ENCODE data around the gene SHROOM3. TPM values are rescaled to one million over a fixed set of nuclear protein-coding genes. Genes with fewer than 3 reads are reported as not detected.

The SHROOM3 gene
- total RNA-seq, 2 experiments from 2014 or later = not detected

- ChIA-PET CTCF (no interaction called here), POLR2A (no interaction called here)
- intact Hi-C loops (cut with DNase I, micrococcal nuclease) = loop anchor here (5.0 kb wide), 2 partner anchors 534 to 844 kb away; no protein-coding TSS in a partner anchor
- no peaks in the 10 kb centered on the region for H3K4me1 ChIP-seq (ENCODE audit: insufficient read depth, low read length)
- no peak overlapping the region for H3K4me3 ChIP-seq (ENCODE audit: low read length)
- H3K27ac Mint-ChIP-seq = no peak overlapping the region
- no peak overlapping the region for H3K4me3 Mint-ChIP-seq
- DNase-seq = no peak
- H3K9me3 Mint-ChIP-seq = peaks cover 1% of the 10 kb centered on the region
- TF ChIP-seq CTCF (IDR thresholded peaks at IDR 0.05) = no peak
- H3K27me3 Mint-ChIP-seq = peaks cover 8% of the 10 kb centered on the region
- H3K9me3 ChIP-seq (ENCODE audit: control insufficient read depth in 1 of 2, insufficient read depth in 1 of 2, low read length in 2 of 2) = no peaks in the 10 kb centered on the region
- peaks cover 0 to 3% of the 10 kb centered on the region in 2 experiments for H3K27me3 ChIP-seq (ENCODE audit: control insufficient read depth in 1 of 2, insufficient read depth in 2 of 2, low read length in 2 of 2)
- no peak for ATAC-seq (ENCODE audit: poor library complexity)
- no peak overlapping the region for H3K27ac ChIP-seq (ENCODE audit: low read depth in 1 of 2, low read length in 2 of 2)
- H3K36me3 ChIP-seq (ENCODE audit: insufficient read depth, low read length) = no peaks in the 10 kb centered on the region
- no peaks in the 10 kb centered on the region for H3K4me1 Mint-ChIP-seq (ENCODE audit: low read depth)
- H3K36me3 Mint-ChIP-seq (ENCODE audit: low read depth) = no peaks in the 10 kb centered on the region
Measured at GRCh38 chr4:76513482-76513881, 78.5 kb downstream of the SHROOM3 start.

- Histone ChIP-seq H3K4me3 (ENCODE audit: low read length) (no peak overlapping the region), H3K36me3 (ENCODE audit: insufficient read depth, low read length) (no peaks in the 10 kb centered on the region), H3K4me1 (ENCODE audit: insufficient read depth, low read length) (no peaks in the 10 kb centered on the region), H3K27me3 (ENCODE audit: control insufficient read depth in 1 of 2, insufficient read depth in 2 of 2, low read length in 2 of 2) (peaks cover 0 to 3% of the 10 kb centered on the region in 2 experiments), H3K27ac (ENCODE audit: low read depth in 1 of 2, low read length in 2 of 2) (no peak overlapping the region), H3K9me3 (ENCODE audit: control insufficient read depth in 1 of 2, insufficient read depth in 1 of 2, low read length in 2 of 2) (no peaks in the 10 kb centered on the region)
- no peak for TF ChIP-seq CTCF (IDR thresholded peaks at IDR 0.05)
- peaks cover 1% of the 10 kb centered on the region for H3K9me3 Mint-ChIP-seq
- peaks cover 8% of the 10 kb centered on the region for H3K27me3 Mint-ChIP-seq
- no peak overlapping the region for H3K27ac Mint-ChIP-seq
- no peak overlapping the region for H3K4me3 Mint-ChIP-seq
- DNase-seq = no peak
- CTCF ChIA-PET = no interaction called here
- no peaks in the 10 kb centered on the region for H3K4me1 Mint-ChIP-seq (ENCODE audit: low read depth)
- H3K36me3 Mint-ChIP-seq (ENCODE audit: low read depth) = no peaks in the 10 kb centered on the region
- no peak for ATAC-seq (ENCODE audit: poor library complexity)
- intact Hi-C loops (cut with DNase I, micrococcal nuclease) = loop anchor here (5.0 kb wide), 2 partner anchors 533 to 843 kb away; no protein-coding TSS in a partner anchor
- POLR2A ChIA-PET = no interaction called here
Measured at GRCh38 chr4:76514087-76514486, 79.1 kb downstream of the SHROOM3 start.

GRCh38 chr4:76515975-76516843 lies 81.2 kb downstream of the SHROOM3 start:
- H3K4me1 Mint-ChIP-seq (ENCODE audit: low read depth) = no peaks in the 10 kb centered on the region
- no peaks in the 10 kb centered on the region for H3K27me3 ChIP-seq (ENCODE audit: control insufficient read depth in 1 of 2, insufficient read depth in 2 of 2, low read length in 2 of 2)
- H3K4me1 ChIP-seq (ENCODE audit: insufficient read depth, low read length) = no peaks in the 10 kb centered on the region
- no peak overlapping the region for H3K4me3 ChIP-seq (ENCODE audit: low read length)
- H3K9me3 ChIP-seq (ENCODE audit: control insufficient read depth in 1 of 2, insufficient read depth in 1 of 2, low read length in 2 of 2) = no peaks in the 10 kb centered on the region
- CTCF ChIA-PET = interaction anchor here (0.6 kb wide), 1 partner anchor 11 kb away, joined by 3 read pairs; no protein-coding TSS in a partner anchor
- no peak overlapping the region for H3K27ac ChIP-seq (ENCODE audit: low read depth in 1 of 2, low read length in 2 of 2)
- peaks cover 1% of the 10 kb centered on the region for H3K9me3 Mint-ChIP-seq
- H3K4me3 Mint-ChIP-seq = no peak overlapping the region
- TF ChIP-seq CTCF (IDR thresholded peaks at IDR 0.05) = no peak
- DNase-seq = no peak
- no peaks in the 10 kb centered on the region for H3K27me3 Mint-ChIP-seq
- H3K27ac Mint-ChIP-seq = no peak overlapping the region
- POLR2A ChIA-PET = no interaction called here
- H3K36me3 Mint-ChIP-seq (ENCODE audit: low read depth) = no peaks in the 10 kb centered on the region
- no peaks in the 10 kb centered on the region for H3K36me3 ChIP-seq (ENCODE audit: insufficient read depth, low read length)
- intact Hi-C loops (cut with DNase I, micrococcal nuclease) = no loop called here
- ATAC-seq (ENCODE audit: poor library complexity) = no peak
